ENCODE measurements around the gene MAEA.

DNA sequence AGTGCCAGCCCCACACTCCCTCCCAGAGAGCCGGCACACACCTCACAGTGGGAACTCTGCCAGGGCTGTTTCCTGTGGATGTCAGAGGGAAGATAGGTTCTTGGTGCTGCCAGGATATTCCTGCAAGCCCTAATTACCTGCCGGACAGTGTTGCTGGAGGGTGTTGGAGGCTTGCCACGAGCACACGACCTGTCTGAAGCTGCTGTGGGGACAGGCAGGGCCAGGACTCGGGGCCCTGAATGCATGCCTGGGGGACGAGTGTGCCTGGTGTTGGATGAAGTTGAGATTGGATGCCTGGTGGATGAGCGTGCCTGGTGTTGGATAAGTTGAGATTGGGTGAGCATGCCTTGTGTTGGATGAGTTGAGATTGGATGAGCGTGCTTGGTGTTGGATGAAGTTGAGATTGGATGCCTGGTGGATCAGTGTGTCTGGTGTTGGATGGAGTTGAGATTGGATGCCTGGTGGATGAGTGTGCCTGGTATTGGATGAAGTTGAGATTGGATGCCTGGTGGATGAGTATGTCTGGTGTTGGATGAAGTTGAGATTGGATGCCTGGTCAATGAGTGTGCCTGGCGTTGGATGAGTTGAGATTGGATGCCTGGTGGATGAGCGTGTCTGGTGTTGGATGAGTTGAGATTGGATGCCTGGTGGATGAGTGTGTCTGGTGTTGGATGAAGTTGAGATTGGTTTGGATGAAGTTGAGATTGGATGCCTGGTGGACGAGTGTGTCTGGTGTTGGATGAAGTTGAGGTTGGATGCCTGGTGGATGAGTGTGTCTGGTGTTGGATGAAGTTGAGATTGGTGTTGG is 34.1 kb downstream of the MAEA start:
- TF ChIP-seq CTCF (IDR thresholded peaks at IDR 0.05; ENCODE audit: low read depth, low read length): no peak
- TF ChIP-seq EZH2phosphoT487 (IDR thresholded peaks at IDR 0.05; ENCODE audit: low read depth): no peak

Measured in OCI-LY3 (cell line).